Brain microvascular endothelial cell (primary cell): ENCODE data around the gene GEMIN4.
"Not testable (repeated sequence)": the region's sequence is repeated elsewhere in the genome, so short reads cannot be mapped to it uniquely, and the experiment has no call there.

Source experiments
- DNase-seq: peaks from one replicate; pipeline ENCODE4 v3.0.0-alpha.2; 2020
- H3K27ac ChIP-seq: fragments of 250-450 bp; sonication (Bioruptor Pico); 2 replicates; pipeline ENCODE4 v1.5.1; 2020; ENCODE audit warnings: mild to moderate bottlenecking, moderate library complexity
- H3K27me3 ChIP-seq: fragments of 250-450 bp; sonication (Bioruptor Pico); replicated peaks from 2 replicates; pipeline ENCODE4 v1.5.1; 2020; ENCODE audit warnings: mild to moderate bottlenecking
- H3K36me3 ChIP-seq: fragments of 250-450 bp; sonication (Bioruptor Pico); replicated peaks from 2 replicates; pipeline ENCODE4 v1.5.1; 2020; ENCODE audit warnings: mild to moderate bottlenecking
- H3K4me3 ChIP-seq: 2 replicates; pipeline ENCODE4 v1.5.1; 2011; ENCODE audit warnings: low read depth, mild to moderate bottlenecking, control low read depth, low read length, moderate library complexity
- CTCF ChIP-seq: IDR thresholded peaks from 2 replicates; pipeline ENCODE4 v1.5.1; 2011; ENCODE audit warnings: low read depth, mild to moderate bottlenecking, moderate library complexity, low read length, control low read depth, inconsistent platforms; ENCODE audit errors: missing control alignments
- in situ Hi-C: cut with HindIII; loops from 2 replicates; pipeline ENCODE4 v1.10.0; 2017; ENCODE audit warnings: low sequenced_read_pairs, low pct_ligation_motif_present

The GEMIN4 gene

DNA sequence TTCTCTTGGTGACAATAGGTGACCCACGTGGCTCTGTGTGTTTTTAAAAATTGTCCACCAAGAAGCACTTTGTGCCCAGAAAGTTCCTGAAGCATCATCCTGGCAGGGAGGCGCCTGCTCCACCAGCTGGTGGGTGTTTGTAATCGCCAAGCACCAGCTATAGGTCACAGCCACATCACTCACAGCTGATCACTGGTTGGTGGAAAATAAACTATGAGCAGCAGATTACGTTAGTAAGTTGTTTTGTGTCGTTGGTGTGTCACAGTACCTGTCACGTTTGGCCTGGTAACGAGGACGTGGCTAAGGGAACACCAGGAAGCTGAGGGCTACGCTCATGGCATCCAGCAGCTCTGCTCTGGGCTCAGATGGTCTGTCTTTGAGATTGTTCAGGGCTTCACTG, 40.2 kb upstream of the GEMIN4 start:
- in situ Hi-C loops, result loop anchor here (25.0 kb wide), 1 partner anchor 195 kb away; the partner anchor contains the start of genes NXN and TIMM22

GRCh38 chr17:791829-792228, 39.8 kb upstream of the GEMIN4 start:
- TF ChIP-seq CTCF, result no peak
- H3K36me3 ChIP-seq, result peaks cover 24% of the 10 kb centered on the region
- no peak overlapping the region for H3K27ac ChIP-seq

More for the DNA sequence above, 40.2 kb upstream of the GEMIN4 start:
- peaks cover 24% of the 10 kb centered on the region for H3K36me3 ChIP-seq
- DNase-seq, result no peak
- no peak overlapping the region for H3K27ac ChIP-seq
- no peak overlapping the region for H3K4me3 ChIP-seq
- TF ChIP-seq CTCF, result no peak
- H3K27me3 ChIP-seq, result no peaks in the 10 kb centered on the region

GRCh38 chr17:790874-791247, 38.8 kb upstream of the GEMIN4 start:
- not testable (repeated sequence) for H3K27ac ChIP-seq, H3K27me3 ChIP-seq, DNase-seq, H3K4me3 ChIP-seq
- H3K36me3 ChIP-seq, result peaks cover 24% of the 10 kb centered on the region
- in situ Hi-C loops, result loop anchor here (25.0 kb wide), 1 partner anchor 196 kb away; the partner anchor contains the start of genes NXN and TIMM22

More at GRCh38 chr17:791829-792228, 39.8 kb upstream of the GEMIN4 start:
- Histone ChIP-seq H3K4me3 (no peak overlapping the region), H3K27me3 (no peaks in the 10 kb centered on the region)
- in situ Hi-C loops, result loop anchor here (25.0 kb wide), 1 partner anchor 195 kb away; the partner anchor contains the start of genes NXN and TIMM22
- no peak for DNase-seq

DNA sequence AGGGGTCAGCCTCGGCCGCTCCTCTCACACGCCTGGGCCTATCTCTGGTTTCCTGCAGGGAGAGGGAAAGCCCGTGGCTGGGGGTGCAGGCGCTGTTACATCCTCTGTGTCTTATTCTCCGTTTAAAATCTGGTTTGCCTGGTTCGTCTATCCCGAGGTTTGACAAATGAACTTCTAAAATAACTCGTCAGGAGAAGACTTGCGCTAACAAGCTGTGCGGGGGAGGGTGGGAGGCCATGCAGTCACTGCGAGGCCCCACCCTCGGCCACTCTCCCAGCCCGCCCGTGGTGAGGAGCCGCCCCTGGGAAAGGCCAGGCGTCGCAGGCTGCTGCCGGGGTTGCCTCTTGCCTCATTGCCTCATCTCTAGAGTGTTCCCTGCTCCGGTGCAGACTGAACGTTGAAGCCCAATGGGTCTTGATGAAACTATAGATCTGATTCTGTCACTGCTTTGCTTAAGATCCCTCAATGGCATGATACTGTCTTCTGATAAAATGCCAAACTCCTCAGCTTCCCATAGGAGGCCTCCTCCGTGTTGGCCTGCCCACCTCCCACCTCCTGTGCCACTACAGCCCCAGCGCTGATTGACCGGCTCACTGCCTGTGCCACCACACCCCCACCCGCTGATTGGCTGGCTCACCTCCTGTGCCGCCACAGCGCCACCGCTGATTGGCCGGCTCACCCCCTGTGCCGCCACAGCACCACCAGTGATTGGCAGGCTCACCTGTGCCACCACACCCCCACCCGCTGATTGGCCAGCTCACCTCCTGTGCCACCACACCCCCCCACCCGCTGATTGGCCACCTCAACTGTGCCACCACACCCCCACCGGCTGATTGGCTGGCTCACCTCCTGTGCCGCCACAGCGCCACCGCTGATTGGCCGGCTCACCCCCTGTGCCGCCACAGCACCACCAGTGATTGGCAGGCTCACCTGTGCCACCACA, 38.1 kb upstream of the GEMIN4 start:
- not testable (repeated sequence) for H3K4me3 ChIP-seq, H3K27ac ChIP-seq, H3K27me3 ChIP-seq
- peaks cover 24% of the 10 kb centered on the region for H3K36me3 ChIP-seq
- in situ Hi-C loops, result loop anchor here (25.0 kb wide), 1 partner anchor 197 kb away; the partner anchor contains the start of genes NXN and TIMM22
- peak; percentile 32 for DNase-seq

GRCh38 chr17:789160-789840, 37.2 kb upstream of the GEMIN4 start:
- H3K4me3 ChIP-seq, result no peak overlapping the region
- in situ Hi-C loops, result loop anchor here (25.0 kb wide), 1 partner anchor 198 kb away; the partner anchor contains the start of genes NXN and TIMM22

DNA sequence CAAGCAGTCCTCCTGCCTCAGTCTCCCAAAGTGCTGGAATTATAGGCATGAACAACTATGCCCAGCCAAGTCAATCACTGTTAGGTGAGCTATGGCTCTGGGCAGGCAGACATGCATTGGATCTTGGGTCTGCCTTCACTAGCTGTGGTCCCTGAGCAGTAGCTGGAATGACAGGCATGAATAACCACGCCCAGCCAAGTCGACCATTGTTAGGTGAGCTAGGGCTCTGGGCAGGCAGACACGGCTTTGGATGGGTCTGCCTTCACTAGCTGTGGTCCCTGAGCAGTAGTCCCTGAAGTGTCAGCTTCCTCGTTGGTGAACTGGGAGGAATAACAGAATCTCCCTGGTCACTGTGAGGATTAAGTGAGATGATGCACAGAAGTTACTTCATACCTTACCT, 36.5 kb upstream of the GEMIN4 start:
- Histone ChIP-seq H3K36me3 (peaks cover 24% of the 10 kb centered on the region), H3K27me3 (no peaks in the 10 kb centered on the region), H3K27ac (no peak overlapping the region), H3K4me3 (no peak overlapping the region)
- DNase-seq, result no peak
- TF ChIP-seq CTCF, result no peak
- in situ Hi-C loops, result loop anchor here (25.0 kb wide), 1 partner anchor 199 kb away; the partner anchor contains the start of genes NXN and TIMM22

More at GRCh38 chr17:789160-789840, 37.2 kb upstream of the GEMIN4 start:
- no peak for DNase-seq
- Histone ChIP-seq H3K27me3 (no peaks in the 10 kb centered on the region), H3K27ac (no peak overlapping the region), H3K36me3 (peaks cover 24% of the 10 kb centered on the region)
- TF ChIP-seq CTCF, result no peak
